H9 (cell line): ENCODE results near the gene DSE. TPM values are rescaled to one million over a fixed set of nuclear protein-coding genes. Genes with fewer than 3 reads are reported as not detected.
"Not testable (repeated sequence)": the region's sequence is repeated elsewhere in the genome, so short reads cannot be mapped to it uniquely, and the experiment has no call there.

Experiments used
- DNase-seq: peaks from one replicate; pipeline ENCODE4 v3.0.0-alpha.2; 2017
- H2AFZ ChIP-seq: one replicate; pipeline ENCODE4 v1.6.1; 2013; ENCODE audit warnings: mild to moderate bottlenecking, low read length, control low read depth, moderate library complexity
- H2AK5ac ChIP-seq: 2 replicates; pipeline ENCODE4 v1.6.1; 2013; ENCODE audit warnings: low read length, control low read depth, mixed read lengths; ENCODE audit not compliant: insufficient read length
- H2BK120ac ChIP-seq: one replicate; pipeline ENCODE4 v1.6.1; 2013; ENCODE audit warnings: low read depth, mild to moderate bottlenecking, low read length, control low read depth, inconsistent platforms; ENCODE audit not compliant: poor library complexity, severe bottlenecking
- H2BK12ac ChIP-seq: 2 replicates; pipeline ENCODE4 v1.6.1; 2013; ENCODE audit warnings: low read length, control low read depth, mixed read lengths, low read depth; ENCODE audit not compliant: insufficient read length
- H2BK15ac ChIP-seq: 2 replicates; pipeline ENCODE4 v1.6.1; 2013; ENCODE audit warnings: low read depth, low read length, control low read depth
- H2BK20ac ChIP-seq: one replicate; pipeline ENCODE4 v1.6.1; 2013; ENCODE audit warnings: low read depth, mild to moderate bottlenecking, low read length, control low read depth, inconsistent platforms; ENCODE audit not compliant: poor library complexity, severe bottlenecking
- H2BK5ac ChIP-seq: 2 replicates; pipeline ENCODE4 v1.6.1; 2013; ENCODE audit warnings: low read length, control low read depth, mixed read lengths; ENCODE audit not compliant: insufficient read length
- H3K14ac ChIP-seq: 2 replicates; pipeline ENCODE4 v1.6.1; 2013; ENCODE audit warnings: low read length, control low read depth; ENCODE audit not compliant: insufficient read depth
- H3K18ac ChIP-seq: 2 replicates; pipeline ENCODE4 v1.6.1; 2013; ENCODE audit warnings: low read depth, mild to moderate bottlenecking, mixed read lengths, low read length, control low read depth; ENCODE audit not compliant: insufficient read length
- H3K23ac ChIP-seq: 2 replicates; pipeline ENCODE4 v1.6.1; 2013; ENCODE audit warnings: low read length, control low read depth, mixed read lengths, low read depth; ENCODE audit not compliant: insufficient read length
- H3K23me2 ChIP-seq: 2 replicates; pipeline ENCODE4 v1.6.1; 2013; ENCODE audit warnings: low read depth, mild to moderate bottlenecking, mixed read lengths, low read length, control low read depth; ENCODE audit not compliant: insufficient read length, poor library complexity, severe bottlenecking
- H3K27ac ChIP-seq: 2 replicates; pipeline ENCODE4 v1.5.1; 2013; ENCODE audit warnings: low read length, control low read depth, mixed read lengths, low read depth; ENCODE audit not compliant: insufficient read length
- H3K27me3 ChIP-seq: 2 replicates; pipeline ENCODE4 v1.6.1; 2013; ENCODE audit warnings: low read length, control low read depth, inconsistent platforms; ENCODE audit not compliant: insufficient read depth
- H3K4ac ChIP-seq: 2 replicates; pipeline ENCODE4 v1.6.1; 2013; ENCODE audit warnings: low read depth, mild to moderate bottlenecking, control low read depth, inconsistent platforms, low read length, moderate library complexity
- H3K4me1 ChIP-seq: 2 replicates; pipeline ENCODE4 v1.6.1; 2013; ENCODE audit warnings: low read length, control low read depth, inconsistent platforms; ENCODE audit not compliant: insufficient read depth
- H3K4me2 ChIP-seq: 2 replicates; pipeline ENCODE4 v1.6.1; 2013; ENCODE audit warnings: low read length, control low read depth, mixed read lengths; ENCODE audit not compliant: insufficient read length, insufficient read depth
- H3K56ac ChIP-seq: 2 replicates; pipeline ENCODE4 v1.6.1; 2013; ENCODE audit warnings: low read depth, mild to moderate bottlenecking, mixed read lengths, low read length, control low read depth; ENCODE audit not compliant: insufficient read length
- H3K79me1 ChIP-seq: 2 replicates; pipeline ENCODE4 v1.6.1; 2013; ENCODE audit warnings: low read depth, mild to moderate bottlenecking, moderate library complexity, low read length, control low read depth, inconsistent platforms; ENCODE audit not compliant: insufficient read depth, poor library complexity, severe bottlenecking
- H3K79me2 ChIP-seq: 2 replicates; pipeline ENCODE4 v1.6.1; 2013; ENCODE audit warnings: low read length, control low read depth, inconsistent platforms; ENCODE audit not compliant: insufficient read depth
- H3K9ac ChIP-seq: 2 replicates; pipeline ENCODE4 v1.6.1; 2013; ENCODE audit warnings: low read length, control low read depth, mixed read lengths; ENCODE audit not compliant: insufficient read length; ENCODE audit errors: extremely low read depth
- H3K9me3 ChIP-seq: one replicate; pipeline ENCODE4 v1.6.1; 2013; ENCODE audit warnings: low read depth, low read length, inconsistent platforms; ENCODE audit not compliant: control insufficient read depth
- H3T11ph ChIP-seq: one replicate; pipeline ENCODE4 v1.6.1; 2013; ENCODE audit warnings: mild to moderate bottlenecking, low read length, control low read depth, inconsistent platforms
- H4K20me1 ChIP-seq: one replicate; pipeline ENCODE4 v1.6.1; 2013; ENCODE audit not compliant: control insufficient read depth, insufficient read length, insufficient read depth
- H4K5ac ChIP-seq: 2 replicates; pipeline ENCODE4 v1.6.1; 2013; ENCODE audit warnings: low read depth, mild to moderate bottlenecking, mixed read lengths, low read length, control low read depth; ENCODE audit not compliant: insufficient read length
- H4K8ac ChIP-seq: replicated peaks from 2 replicates; pipeline ENCODE4 v1.6.1; 2013; ENCODE audit warnings: low read length, control low read depth, mixed read lengths, low read depth; ENCODE audit not compliant: insufficient read length
- H4K91ac ChIP-seq: 2 replicates; pipeline ENCODE4 v1.6.1; 2013; ENCODE audit warnings: low read depth, mild to moderate bottlenecking, moderate library complexity, mixed read lengths, low read length, control low read depth; ENCODE audit not compliant: insufficient read length
- H3K27ac Mint-ChIP-seq, 3 experiments: 2 replicates in 2 of 3; 3 replicates in 1 of 3; pipeline ENCODE4 v1.8.0; 2020 to 2021; ENCODE audit warnings: mixed read lengths in 3 of 3, mild to moderate bottlenecking in 1 of 3, moderate library complexity in 1 of 3
- H3K27me3 Mint-ChIP-seq: 2 replicates; pipeline ENCODE4 v1.8.0; 2021; ENCODE audit warnings: low read depth, mild to moderate bottlenecking, moderate library complexity, mixed read lengths
- H3K36me3 Mint-ChIP-seq, 3 experiments: 2 replicates in 2 of 3; 3 replicates in 1 of 3; pipeline ENCODE4 v1.8.0; 2020 to 2021; ENCODE audit warnings: low read depth in 3 of 3, mixed read lengths in 3 of 3; ENCODE audit not compliant: insufficient read depth in 1 of 3
- H3K4me1 Mint-ChIP-seq, 2 experiments: 2 replicates each; pipeline ENCODE4 v1.8.0; 2020; ENCODE audit warnings: mixed read lengths in 2 of 2
- H3K4me3 Mint-ChIP-seq, 2 experiments: 2 replicates in 1 of 2; 3 replicates in 1 of 2; pipeline ENCODE4 v1.8.0; 2020 to 2021; ENCODE audit warnings: mild to moderate bottlenecking in 2 of 2, mixed read lengths in 2 of 2, moderate library complexity in 1 of 2
- H3K9me3 Mint-ChIP-seq, 2 experiments: 2 replicates in 1 of 2; 3 replicates in 1 of 2; pipeline ENCODE4 v1.8.0; 2020; ENCODE audit warnings: mild to moderate bottlenecking in 2 of 2, mixed read lengths in 2 of 2, moderate library complexity in 1 of 2
- CTCF ChIP-seq: fragments of 200-600 bp; sonication (generic); conservative IDR thresholded peaks from 3 replicates; pipeline ENCODE4 v1.8.0; 2021; ENCODE audit warnings: antibody characterized with exemption, mild to moderate bottlenecking
- total RNA-seq: library from RNA; stranded (reverse); gene quantifications from 2 replicates; pipeline ENCODE4 v1.2.1, GENCODE V29; 2021

The DSE gene
- total RNA-seq, 1 experiment from 2014 or later = 45.6 TPM

- Histone ChIP-seq H3K79me1 (no peaks in the 10 kb centered on the region), H3K4ac (no peak overlapping the region), H3K79me2 (no peaks in the 10 kb centered on the region), H2AK5ac (no peak overlapping the region), H3K9ac (no peak overlapping the region), H3K23ac (no peak overlapping the region), H2BK15ac (no peak overlapping the region), H2BK12ac (no peak overlapping the region), H2BK5ac (no peak overlapping the region), H3K23me2 (no peaks in the 10 kb centered on the region), H3K27me3 (no peaks in the 10 kb centered on the region), H4K5ac (no peak overlapping the region), H2BK120ac (no peak overlapping the region), H3K27ac (no peak overlapping the region), H3K4me1 (peaks cover 8% of the 10 kb centered on the region; the same call in 1 of the 2 replicates), H4K8ac (no peak overlapping the region), H3K56ac (no peak overlapping the region), H3K9me3 (no peaks in the 10 kb centered on the region), H3K4me2 (no peak overlapping the region), H2AFZ (no peak overlapping the region), H2BK20ac (no peak overlapping the region), H4K91ac (no peak overlapping the region), H3K18ac (no peak overlapping the region), H3K14ac (no peak overlapping the region), H3T11ph (no peak overlapping the region), H4K20me1 (no peaks in the 10 kb centered on the region)
- no peak for DNase-seq
- H3K4me3 Mint-ChIP-seq = no peak overlapping the region
- H3K4me1 Mint-ChIP-seq = peaks cover 19 to 20% of the 10 kb centered on the region in 2 experiments
- TF ChIP-seq CTCF = no peak
- H3K9me3 Mint-ChIP-seq = peaks cover 7 to 17% of the 10 kb centered on the region in 2 experiments; a peak in 4 of 5 replicates
- no peak overlapping the region for H3K27ac Mint-ChIP-seq
- peaks cover 0 to 12% (median 3%) of the 10 kb centered on the region in 3 experiments; a peak in 4 of 7 replicates for H3K36me3 Mint-ChIP-seq
- H3K27me3 Mint-ChIP-seq = no peaks in the 10 kb centered on the region
Observed at GRCh38 chr6:116332096-116332495, 38.7 kb upstream of the DSE start.

- not testable (repeated sequence) for H2BK120ac ChIP-seq, H3K27me3 ChIP-seq, H3K56ac ChIP-seq, H3K23me2 ChIP-seq, H3K9ac ChIP-seq, H2BK20ac ChIP-seq, H3K79me1 ChIP-seq, H2BK5ac ChIP-seq, H3K18ac ChIP-seq, H2AK5ac ChIP-seq, H4K91ac ChIP-seq, H2BK15ac ChIP-seq, H3K27ac Mint-ChIP-seq, H3K27me3 Mint-ChIP-seq, H4K20me1 ChIP-seq, H3K9me3 ChIP-seq, H2BK12ac ChIP-seq, H3T11ph ChIP-seq, H3K27ac ChIP-seq, DNase-seq, H3K4ac ChIP-seq, H2AFZ ChIP-seq, H3K23ac ChIP-seq, H3K4me1 Mint-ChIP-seq, H4K5ac ChIP-seq, H3K14ac ChIP-seq, H4K8ac ChIP-seq, H3K79me2 ChIP-seq, H3K4me3 Mint-ChIP-seq, H3K4me1 ChIP-seq, H3K4me2 ChIP-seq
- H3K36me3 Mint-ChIP-seq = peaks cover 0 to 12% (median 3%) of the 10 kb centered on the region in 3 experiments; a peak in 4 of 7 replicates
- peaks cover 7 to 18% of the 10 kb centered on the region in 2 experiments; a peak in 4 of 5 replicates for H3K9me3 Mint-ChIP-seq
Observed at GRCh38 chr6:116334638-116335409, 35.9 kb upstream of the DSE start.
